Bone marrow (tissue), 2 donors: ENCODE measurements around the gene ZNF783.
"Not testable (repeated sequence)": the region's sequence is repeated elsewhere in the genome, so short reads cannot be mapped to it uniquely, and the experiment has no call there.

Source experiments
- DNase-seq, 2 donors: peaks; one replicate each; lab custom pipeline; 2025; lab: John Stamatoyannopoulos, UW

ZNF783 gene

GRCh38 chr7:149300620-149301285 is 38.8 kb downstream of the ZNF783 start:
- no peak for DNase-seq

GRCh38 chr7:149302222-149302621 is 40.2 kb downstream of the ZNF783 start:
- no peak for DNase-seq

GRCh38 chr7:149302865-149303264 is 40.9 kb downstream of the ZNF783 start:
- DNase-seq = no peak

GRCh38 chr7:149304006-149304405 is 42.0 kb downstream of the ZNF783 start:
- DNase-seq = no peak

- DNase-seq = no peak
Observed at GRCh38 chr7:149306854-149307253, 44.9 kb downstream of the ZNF783 start.

GRCh38 chr7:149307775-149308501 is 45.9 kb downstream of the ZNF783 start:
- DNase-seq = no peak

- DNase-seq = peak in 1 of 2 donors; percentile 58
Observed at GRCh38 chr7:149310113-149310836, 48.3 kb downstream of the ZNF783 start.

- no peak for DNase-seq
Observed at GRCh38 chr7:149310990-149311573, 49.1 kb downstream of the ZNF783 start.

GRCh38 chr7:149313981-149314380 is 52.0 kb downstream of the ZNF783 start:
- DNase-seq = no peak

GRCh38 chr7:149316606-149317005 is 54.6 kb downstream of the ZNF783 start:
- DNase-seq = no peak

- no peak for DNase-seq
Observed at GRCh38 chr7:149317496-149317895, 55.5 kb downstream of the ZNF783 start.

- no peak for DNase-seq
Observed at GRCh38 chr7:149317986-149318672, 56.1 kb downstream of the ZNF783 start.

- DNase-seq = no peak
Observed at GRCh38 chr7:149319376-149319775, 57.4 kb downstream of the ZNF783 start.

- no peak for DNase-seq
Observed at GRCh38 chr7:149320313-149321124, 58.5 kb downstream of the ZNF783 start.

GRCh38 chr7:149321125-149321905 is 59.3 kb downstream of the ZNF783 start:
- DNase-seq = not testable (repeated sequence)

- DNase-seq = no peak
Observed at GRCh38 chr7:149321978-149322541, 60.1 kb downstream of the ZNF783 start.

- DNase-seq = no peak
Observed at GRCh38 chr7:149322737-149323136, 60.7 kb downstream of the ZNF783 start.

- no peak for DNase-seq
Observed at GRCh38 chr7:149325248-149325647, 63.3 kb downstream of the ZNF783 start.

GRCh38 chr7:149329265-149329664 is 67.3 kb downstream of the ZNF783 start:
- DNase-seq = no peak

- no peak for DNase-seq
Observed at GRCh38 chr7:149329766-149330334, 67.9 kb downstream of the ZNF783 start.
